Suprapubic skin (tissue), 4 donors: ENCODE measurements around the gene SIK3. TPM values are rescaled to one million over a fixed set of nuclear protein-coding genes. Genes with fewer than 3 reads are reported as not detected.
"Not testable (repeated sequence)": the region's sequence is repeated elsewhere in the genome, so short reads cannot be mapped to it uniquely, and the experiment has no call there.

Experiments
- DNase-seq, 2 donors: peaks; one replicate each; pipeline ENCODE4 v3.0.0-alpha.2; 2019; ENCODE audit warnings: low spot score in 2 of 2
- H3K27ac ChIP-seq: fragments of 200-600 bp; sonication (generic); one replicate; pipeline ENCODE4 v1.5.1; 2019
- H3K27me3 ChIP-seq: fragments of 200-600 bp; sonication (generic); one replicate; pipeline ENCODE4 v1.5.1; 2019
- H3K36me3 ChIP-seq: fragments of 200-600 bp; sonication (generic); one replicate; pipeline ENCODE4 v1.5.1; 2019
- H3K4me1 ChIP-seq: fragments of 200-600 bp; sonication (generic); one replicate; pipeline ENCODE4 v1.5.1; 2019
- H3K4me3 ChIP-seq: fragments of 200-600 bp; sonication (generic); one replicate; pipeline ENCODE4 v1.5.1; 2019; ENCODE audit warnings: mild to moderate bottlenecking
- H3K9me3 ChIP-seq: fragments of 200-600 bp; sonication (generic); one replicate; pipeline ENCODE4 v1.5.1; 2019
- EP300 ChIP-seq: sonication (generic); formaldehyde crosslinking; IDR thresholded peaks from one replicate; pipeline ENCODE4 v1.6.1; 2017; ENCODE audit warnings: antibody characterized with exemption
- POLR2A ChIP-seq, 2 donors: fragments of 450-650 bp; IDR thresholded peaks; one replicate each; pipeline ENCODE4 v1.6.1; 2017; ENCODE audit warnings: antibody characterized with exemption in 2 of 2, mild to moderate bottlenecking in 2 of 2, moderate library complexity in 2 of 2
- POLR2AphosphoS5 ChIP-seq, 3 donors: sonication (generic); formaldehyde crosslinking; IDR thresholded peaks; one replicate each; pipeline ENCODE4 v1.6.1; 2017; ENCODE audit warnings: antibody characterized with exemption in 3 of 3
- WGBS: methylation state at CpG from one replicate; pipeline ENCODE4 v1.1.5; 2018; 5-methylcytosine and 5-hydroxymethylcytosine counted together
- total RNA-seq, 4 donors: library from RNA; depleted of rRNA; stranded (reverse); fragments of >200 nt; gene quantifications; one replicate each; pipeline ENCODE4 v1.1.0, GENCODE V29; 2016
- TF ChIP-seq, protein P1 (sequence below), 2 donors: fragments of 200-600 bp in 1 of 2; fragments of 450-650 bp in 1 of 2; sonication (generic) in 1 of 2; IDR thresholded peaks; one replicate each; pipeline ENCODE4 v1.5.1; 2016 to 2019; ENCODE audit warnings: antibody characterized with exemption in 2 of 2, mild to moderate bottlenecking in 1 of 2, moderate library complexity in 1 of 2

Gene SIK3
- total RNA-seq, 4 donors from 2014 or later = 31.6 to 60.8 (median 37.5) TPM

DNA sequence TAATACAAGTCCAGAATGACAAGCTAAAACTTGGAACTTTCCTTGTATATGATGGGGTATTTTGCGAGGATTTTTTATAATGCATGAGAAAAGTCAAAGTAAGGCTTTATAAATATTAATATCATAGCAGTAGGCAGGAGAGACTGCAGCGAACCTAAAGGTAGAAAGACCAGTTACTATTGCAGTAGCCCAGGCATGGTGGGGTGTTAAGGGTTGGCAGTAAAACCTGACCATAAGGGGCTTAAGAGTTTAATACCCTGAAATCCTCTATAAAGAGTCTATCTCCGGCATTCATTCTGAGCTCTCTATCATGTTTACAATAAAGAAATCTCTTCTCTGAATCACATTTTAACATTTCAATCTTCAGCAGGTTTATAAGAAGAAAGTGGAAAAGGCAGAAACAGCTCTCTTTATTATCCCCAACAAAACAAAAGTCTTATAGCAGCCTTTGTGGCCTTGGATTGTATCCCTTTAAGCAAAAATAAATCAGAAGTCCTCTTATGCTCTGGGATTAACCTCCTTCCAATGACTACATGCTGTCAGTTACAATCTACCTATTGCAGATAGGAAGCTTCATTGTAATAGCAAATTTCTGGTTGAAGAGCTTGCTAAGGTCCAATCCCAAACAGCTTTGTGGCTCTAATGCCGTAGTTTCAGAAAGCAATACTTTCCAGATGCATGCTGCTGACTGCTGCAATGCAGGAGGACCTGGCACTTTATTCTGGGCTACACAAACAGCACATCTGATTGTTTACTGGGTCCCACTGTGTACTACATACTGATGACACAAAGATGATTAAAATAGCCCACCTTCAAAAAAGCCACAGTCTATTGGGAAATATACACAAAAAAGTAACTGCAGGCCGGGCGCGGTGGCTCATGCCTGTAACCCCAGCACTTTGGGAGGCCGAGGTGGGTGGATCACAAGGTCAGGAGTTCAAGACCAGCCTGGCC, 45.8 kb downstream of the SIK3 start:
- 85% methylated on average over 8 of the region's 8 CpGs for WGBS
- Histone ChIP-seq H3K27ac (no peak overlapping the region), H3K36me3 (no peaks in the 10 kb centered on the region), H3K9me3 (no peaks in the 10 kb centered on the region), H3K27me3 (no peaks in the 10 kb centered on the region), H3K4me1 (peaks cover 5% of the 10 kb centered on the region), H3K4me3 (no peak overlapping the region)
- DNase-seq = no peak
- TF ChIP-seq POLR2A (IDR thresholded peaks at IDR 0.05) (no peak), EP300 (no peak), POLR2AphosphoS5 (IDR thresholded peaks at IDR 0.05) (no peak)
- TF ChIP-seq, protein P1, sequence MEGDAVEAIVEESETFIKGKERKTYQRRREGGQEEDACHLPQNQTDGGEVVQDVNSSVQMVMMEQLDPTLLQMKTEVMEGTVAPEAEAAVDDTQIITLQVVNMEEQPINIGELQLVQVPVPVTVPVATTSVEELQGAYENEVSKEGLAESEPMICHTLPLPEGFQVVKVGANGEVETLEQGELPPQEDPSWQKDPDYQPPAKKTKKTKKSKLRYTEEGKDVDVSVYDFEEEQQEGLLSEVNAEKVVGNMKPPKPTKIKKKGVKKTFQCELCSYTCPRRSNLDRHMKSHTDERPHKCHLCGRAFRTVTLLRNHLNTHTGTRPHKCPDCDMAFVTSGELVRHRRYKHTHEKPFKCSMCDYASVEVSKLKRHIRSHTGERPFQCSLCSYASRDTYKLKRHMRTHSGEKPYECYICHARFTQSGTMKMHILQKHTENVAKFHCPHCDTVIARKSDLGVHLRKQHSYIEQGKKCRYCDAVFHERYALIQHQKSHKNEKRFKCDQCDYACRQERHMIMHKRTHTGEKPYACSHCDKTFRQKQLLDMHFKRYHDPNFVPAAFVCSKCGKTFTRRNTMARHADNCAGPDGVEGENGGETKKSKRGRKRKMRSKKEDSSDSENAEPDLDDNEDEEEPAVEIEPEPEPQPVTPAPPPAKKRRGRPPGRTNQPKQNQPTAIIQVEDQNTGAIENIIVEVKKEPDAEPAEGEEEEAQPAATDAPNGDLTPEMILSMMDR (IDR thresholded peaks at IDR 0.05) = no peak

DNA sequence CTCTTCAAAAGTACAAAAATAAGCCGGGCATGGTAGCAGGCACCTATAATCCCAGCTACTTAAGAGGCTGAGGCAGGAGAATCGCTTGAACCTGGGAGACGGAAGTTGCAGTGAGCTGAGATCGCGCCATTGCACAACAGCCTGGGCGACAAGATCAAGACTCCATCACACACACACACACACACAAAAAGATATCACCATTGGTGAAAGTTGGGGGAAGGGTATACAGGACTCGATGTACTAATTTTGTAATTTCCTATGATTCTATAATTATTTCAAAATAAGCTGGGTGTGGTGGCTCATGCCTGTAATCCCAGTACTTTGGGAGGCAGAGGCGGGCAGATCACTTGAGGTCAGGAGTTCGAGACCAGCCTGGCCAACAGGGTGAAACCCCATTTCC, 48.1 kb downstream of the SIK3 start:
- not testable (repeated sequence) for DNase-seq, H3K27me3 ChIP-seq, H3K9me3 ChIP-seq, H3K4me3 ChIP-seq, H3K27ac ChIP-seq, H3K36me3 ChIP-seq
- H3K4me1 ChIP-seq = peaks cover 16% of the 10 kb centered on the region
- WGBS = 96% methylated on average over 9 of the region's 9 CpGs

DNA sequence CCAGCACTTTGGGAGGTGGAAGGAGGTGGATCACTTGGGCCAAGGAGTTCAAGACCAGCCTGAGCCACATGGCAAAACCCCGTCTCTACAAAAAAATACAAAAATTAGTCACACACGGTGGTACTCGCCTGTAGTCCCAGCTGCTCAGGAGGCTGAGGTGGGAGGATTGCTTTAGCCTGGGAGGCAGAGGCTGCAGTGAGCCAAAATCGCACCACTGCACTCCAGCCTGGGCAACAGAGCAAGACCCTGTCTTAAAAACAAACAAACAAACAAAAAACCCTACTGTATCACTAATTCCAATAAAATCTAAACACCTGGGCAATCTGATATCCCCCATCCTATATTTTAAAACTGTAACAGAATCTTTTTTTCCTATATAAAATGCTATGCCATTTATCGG, 51.6 kb downstream of the SIK3 start:
- not testable (repeated sequence) for H3K4me3 ChIP-seq, DNase-seq, H3K9me3 ChIP-seq, H3K27ac ChIP-seq, H3K27me3 ChIP-seq, H3K36me3 ChIP-seq
- 95% methylated on average over 5 of the region's 5 CpGs for WGBS
- H3K4me1 ChIP-seq = peaks cover 39% of the 10 kb centered on the region

DNA sequence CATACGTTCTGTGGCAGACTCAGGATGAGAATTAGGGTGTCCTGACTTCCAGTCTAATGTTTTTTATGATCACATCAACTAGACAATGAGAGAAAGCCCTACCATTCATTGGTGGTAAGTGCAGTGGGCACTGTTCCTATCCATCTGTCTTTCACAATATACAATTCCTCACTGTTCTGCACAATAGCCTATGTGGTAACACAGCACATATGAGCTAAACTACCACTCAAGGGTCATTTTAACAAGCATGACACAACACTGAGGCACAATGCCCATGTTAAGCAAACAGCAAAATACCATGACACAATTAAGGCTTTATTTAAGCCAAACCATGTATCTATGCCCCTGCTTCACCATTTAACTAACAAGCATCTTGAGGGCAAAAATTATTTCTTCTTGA, 52.3 kb downstream of the SIK3 start:
- no peaks in the 10 kb centered on the region for H3K9me3 ChIP-seq
- 52% methylated on average over 1 of the region's 1 CpG for WGBS
- peak in 2 of 3 donors; percentile 38 to 47 for TF ChIP-seq POLR2AphosphoS5 (IDR thresholded peaks at IDR 0.05)
- TF ChIP-seq, protein P1 (IDR thresholded peaks at IDR 0.05) = no peak
- no peaks in the 10 kb centered on the region for H3K36me3 ChIP-seq
- no peak overlapping the region for H3K4me3 ChIP-seq
- H3K4me1 ChIP-seq = peaks cover 45% of the 10 kb centered on the region
- no peaks in the 10 kb centered on the region for H3K27me3 ChIP-seq
- no peak for DNase-seq
- H3K27ac ChIP-seq = no peak overlapping the region

DNA sequence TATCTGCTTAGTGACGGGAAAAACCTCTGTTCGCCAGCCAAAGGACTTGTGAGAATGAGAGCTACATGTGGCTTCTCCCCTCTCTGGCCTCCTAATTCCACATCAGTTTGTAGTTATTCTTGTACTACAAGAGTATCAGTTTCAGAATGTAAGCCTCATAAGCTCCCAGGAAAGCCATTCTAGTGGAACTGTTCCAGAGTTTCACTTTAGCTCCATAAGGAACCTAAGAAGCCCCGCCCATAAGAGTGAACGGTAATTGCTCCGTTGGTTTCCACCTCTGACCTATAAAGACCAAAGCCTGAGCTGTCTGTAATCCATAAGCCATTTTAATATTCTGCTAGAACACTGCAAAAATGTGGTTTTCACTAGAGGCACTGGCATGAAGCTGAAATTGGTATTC, 53.0 kb downstream of the SIK3 start:
- 32% methylated on average over 5 of the region's 5 CpGs for WGBS
- Histone ChIP-seq H3K9me3 (no peaks in the 10 kb centered on the region), H3K27ac (no peak overlapping the region), H3K36me3 (no peaks in the 10 kb centered on the region), H3K4me3 (no peak overlapping the region), H3K4me1 (peaks cover 49% of the 10 kb centered on the region), H3K27me3 (no peaks in the 10 kb centered on the region)
- TF ChIP-seq POLR2AphosphoS5 (IDR thresholded peaks at IDR 0.05) = no peak
- no peak for TF ChIP-seq EP300
- TF ChIP-seq, protein P1 (IDR thresholded peaks at IDR 0.05) = no peak
- TF ChIP-seq POLR2A (IDR thresholded peaks at IDR 0.05) = no peak
- no peak for DNase-seq

DNA sequence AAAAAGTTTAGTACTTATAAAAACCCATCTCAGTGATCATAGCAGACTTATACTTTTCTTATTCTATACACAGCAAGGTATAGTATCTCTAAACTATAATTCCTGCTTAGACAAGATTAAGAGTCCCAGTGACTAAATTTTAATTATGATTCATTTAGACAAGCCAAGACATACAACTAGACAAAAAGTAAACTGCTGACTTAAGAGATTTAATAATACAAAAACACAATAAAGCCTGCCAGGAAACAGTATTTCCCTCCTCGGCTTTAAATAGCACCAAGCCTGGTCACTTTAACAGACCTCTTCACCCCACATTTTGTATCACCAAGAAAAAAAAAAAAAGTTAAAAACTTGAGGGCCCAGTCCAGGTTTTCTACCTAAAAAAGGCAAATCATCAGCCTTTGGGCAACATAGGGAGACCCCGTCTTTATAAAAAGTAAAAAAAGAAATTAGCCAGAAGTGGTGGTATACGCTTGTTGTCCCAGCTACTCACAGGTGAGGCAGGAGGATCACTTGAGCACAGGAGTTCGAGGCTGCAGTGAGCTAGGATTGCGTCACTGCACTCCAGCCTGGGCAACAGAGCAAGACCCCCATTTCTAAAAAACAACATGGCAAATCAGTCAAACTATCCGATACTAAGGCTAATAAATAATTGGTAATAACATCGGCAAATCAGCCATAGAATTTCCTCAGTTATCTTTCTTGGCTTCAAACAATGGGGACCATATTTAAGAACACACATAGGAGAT, 53.8 kb downstream of the SIK3 start:
- H3K27ac ChIP-seq = no peak overlapping the region
- 65% methylated on average over 7 of the region's 7 CpGs for WGBS
- H3K27me3 ChIP-seq = no peaks in the 10 kb centered on the region
- no peak overlapping the region for H3K4me3 ChIP-seq
- TF ChIP-seq POLR2A (IDR thresholded peaks at IDR 0.05) = no peak
- TF ChIP-seq, protein P1 (IDR thresholded peaks at IDR 0.05) = no peak
- TF ChIP-seq EP300 = no peak
- no peak for TF ChIP-seq POLR2AphosphoS5 (IDR thresholded peaks at IDR 0.05)
- H3K4me1 ChIP-seq = peaks cover 54% of the 10 kb centered on the region
- H3K9me3 ChIP-seq = no peaks in the 10 kb centered on the region
- no peaks in the 10 kb centered on the region for H3K36me3 ChIP-seq
- DNase-seq = no peak
